ENCODE results near the gene IL11RA. TPM values are rescaled to one million over a fixed set of nuclear protein-coding genes. Genes with fewer than 3 reads are reported as not detected.

IL11RA gene
- total and polyA plus RNA-seq, 8 donors, result 13.8 to 121 (median 98.1) TPM

- TF ChIP-seq CTCF (IDR thresholded peaks at IDR 0.05), result no peak
- no peak overlapping the region for H3K27ac ChIP-seq
Observed at GRCh38 chr9:34607331-34607730, 44.7 kb upstream of the IL11RA start.

GRCh38 chr9:34610434-34611206 lies 41.4 kb upstream of the IL11RA start:
- Histone ChIP-seq H3K4me3 (peak overlapping the region in 1 of 2 donors; percentile 71), H3K27me3 (no peaks in the 10 kb centered on the region), H3K4me1 (peaks cover 0 to 18% of the 10 kb centered on the region in 2 donors), H3K27ac (no peak overlapping the region), H3K9me3 (no peaks in the 10 kb centered on the region), H3K36me3 (peaks cover 0 to 16% of the 10 kb centered on the region in 2 donors)
- peak in 1 of 4 donors; percentile 79 for DNase-seq
- no peak for TF ChIP-seq CTCF (IDR thresholded peaks at IDR 0.05)
- intact Hi-C loops (cut with DNase I), result no loop called here
- ATAC-seq, result no peak

More at GRCh38 chr9:34607331-34607730, 44.7 kb upstream of the IL11RA start:
- Histone ChIP-seq H3K4me1 (peaks cover 0 to 10% of the 10 kb centered on the region in 2 donors), H3K9me3 (no peaks in the 10 kb centered on the region), H3K4me3 (no peak overlapping the region), H3K36me3 (no peaks in the 10 kb centered on the region), H3K27me3 (no peaks in the 10 kb centered on the region)
- DNase-seq (no peak), ATAC-seq (no peak)
- intact Hi-C loops (cut with DNase I), result loop anchor here in 1 of 2 donors (10.0 kb wide), 2 partner anchors 203 to 273 kb away; no protein-coding TSS in a partner anchor

- no peaks in the 10 kb centered on the region for H3K27me3 ChIP-seq
- no peak for DNase-seq
- H3K4me3 ChIP-seq, result peak overlapping the region; percentile 44 to 71
- peak; percentile 5 for ATAC-seq
- peaks cover 0 to 23% of the 10 kb centered on the region in 2 donors for H3K36me3 ChIP-seq
- no peak for TF ChIP-seq CTCF (IDR thresholded peaks at IDR 0.05)
- no peaks in the 10 kb centered on the region for H3K9me3 ChIP-seq
- peak overlapping the region; percentile 68 to 76 for H3K27ac ChIP-seq
- peaks cover 0 to 18% of the 10 kb centered on the region in 2 donors for H3K4me1 ChIP-seq
- intact Hi-C loops (cut with DNase I), result no loop called here
Observed at GRCh38 chr9:34611251-34611810, 40.7 kb upstream of the IL11RA start.

GRCh38 chr9:34611811-34612787 lies 39.9 kb upstream of the IL11RA start, which contains the start of gene RPP25L:
Gene RPP25L, minus strand, starts transcription at chr9:34612097. Its CDS starts 801 bp downstream, at chr9:34611296.
- peak within 1 kb of the TSS; percentile 44 to 71 for H3K4me3 ChIP-seq
- DNase-seq, result peak; percentile 89 to 99 (median 92)
- TF ChIP-seq CTCF (IDR thresholded peaks at IDR 0.05), result no peak
- H3K4me1 ChIP-seq, result peaks cover 0 to 18% of the 10 kb centered on the region in 2 donors
- intact Hi-C loops (cut with DNase I), result no loop called here
- no peaks in the 10 kb centered on the region for H3K27me3 ChIP-seq
- H3K36me3 ChIP-seq, result peaks cover 0 to 31% of the 10 kb centered on the region in 2 donors
- peak; percentile 99 for ATAC-seq
- H3K9me3 ChIP-seq, result no peaks in the 10 kb centered on the region
- peak within 1 kb of the TSS; percentile 68 to 76 for H3K27ac ChIP-seq
